ENCODE measurements around the gene GDF2. TPM values are rescaled to one million over a fixed set of nuclear protein-coding genes. Genes with fewer than 3 reads are reported as not detected.

GDF2 gene
- polyA plus RNA-seq, 1 experiment: not detected

- POLR2A ChIA-PET: no interaction called here
- DNase-seq (ENCODE audit: low read depth, low spot score): no peak
- H3K27ac ChIP-seq (ENCODE audit: low read depth, low read length): no peak overlapping the region
- H3K4me3 ChIP-seq (ENCODE audit: low read depth, low read length): no peak overlapping the region
- H3K9me3 ChIP-seq (ENCODE audit: control insufficient read depth, insufficient read depth, low read length): no peaks in the 10 kb centered on the region
- CTCF ChIA-PET: interaction anchor here (1.0 kb wide), 1 partner anchor 308 kb away, joined by 5 read pairs; no protein-coding TSS in a partner anchor
- H3K27me3 ChIP-seq (ENCODE audit: control insufficient read depth, insufficient read depth, low read length): no peaks in the 10 kb centered on the region
- no peak for TF ChIP-seq CTCF (IDR thresholded peaks at IDR 0.05; ENCODE audit: low read depth, low read length)
Measured at GRCh38 chr10:47332371-47332770, 10.1 kb downstream of the GDF2 start.

- Histone ChIP-seq H3K4me3 (ENCODE audit: low read depth, low read length) (no peak overlapping the region), H3K27ac (ENCODE audit: low read depth, low read length) (no peak overlapping the region), H3K27me3 (ENCODE audit: control insufficient read depth, insufficient read depth, low read length) (no peaks in the 10 kb centered on the region), H3K9me3 (ENCODE audit: control insufficient read depth, insufficient read depth, low read length) (no peaks in the 10 kb centered on the region)
- ChIA-PET CTCF (interaction anchor here (0.8 to 1.0 kb wide), 2 partner anchors 42 to 308 kb away, joined by 3 to 5 read pairs; no protein-coding TSS in a partner anchor), POLR2A (no interaction called here)
- TF ChIP-seq CTCF (IDR thresholded peaks at IDR 0.05; ENCODE audit: low read depth, low read length): no peak
- no peak for DNase-seq (ENCODE audit: low read depth, low spot score)
Measured at GRCh38 chr10:47332946-47333345, 10.7 kb downstream of the GDF2 start.

GRCh38 chr10:47333532-47333931 is 11.3 kb downstream of the GDF2 start:
- Histone ChIP-seq H3K27ac (ENCODE audit: low read depth, low read length) (no peak overlapping the region), H3K27me3 (ENCODE audit: control insufficient read depth, insufficient read depth, low read length) (no peaks in the 10 kb centered on the region), H3K4me3 (ENCODE audit: low read depth, low read length) (no peak overlapping the region), H3K9me3 (ENCODE audit: control insufficient read depth, insufficient read depth, low read length) (no peaks in the 10 kb centered on the region)
- ChIA-PET CTCF (interaction anchor here (0.8 to 1.0 kb wide), 2 partner anchors 41 to 309 kb away, joined by 3 to 5 read pairs; no protein-coding TSS in a partner anchor), POLR2A (no interaction called here)
- DNase-seq (ENCODE audit: low read depth, low spot score): no peak
- no peak for TF ChIP-seq CTCF (IDR thresholded peaks at IDR 0.05; ENCODE audit: low read depth, low read length)

- CTCF ChIA-PET: no interaction called here
- H3K27ac ChIP-seq (ENCODE audit: low read depth, low read length): no peak overlapping the region
Measured at GRCh38 chr10:47334466-47335295, 12.4 kb downstream of the GDF2 start.

More at GRCh38 chr10:47334466-47335295, 12.4 kb downstream of the GDF2 start:
- H3K27me3 ChIP-seq (ENCODE audit: control insufficient read depth, insufficient read depth, low read length): peaks cover 3% of the 10 kb centered on the region
- no peaks in the 10 kb centered on the region for H3K9me3 ChIP-seq (ENCODE audit: control insufficient read depth, insufficient read depth, low read length)
- POLR2A ChIA-PET: no interaction called here
- DNase-seq (ENCODE audit: low read depth, low spot score): no peak
- H3K4me3 ChIP-seq (ENCODE audit: low read depth, low read length): no peak overlapping the region
- TF ChIP-seq CTCF (IDR thresholded peaks at IDR 0.05; ENCODE audit: low read depth, low read length): no peak

Data from AG04450 (cell line).